Esophagus squamous epithelium (tissue), 5 donors: ENCODE data around the gene CHST3. TPM values are rescaled to one million over a fixed set of nuclear protein-coding genes. Genes with fewer than 3 reads are reported as not detected.

Experiments
- DNase-seq: peaks from one replicate; lab custom pipeline; 2025; lab: John Stamatoyannopoulos, UW
- H3K27ac ChIP-seq, 4 donors: fragments of 200-600 bp; sonication (generic); one replicate each; pipeline ENCODE4 v1.5.1; 2016 to 2019; ENCODE audit warnings: mild to moderate bottlenecking in 1 of 4
- H3K27me3 ChIP-seq, 4 donors: fragments of 200-600 bp; sonication (generic); 1 replicate in 3 of 4; 2 replicates in 1 of 4; pipeline versions ENCODE4 v1.5.1 to v1.6.0; 2017 to 2021; ENCODE audit warnings: antibody characterized with exemption in 1 of 4
- H3K36me3 ChIP-seq, 3 donors: fragments of 200-600 bp; sonication (generic); one replicate each; pipeline ENCODE4 v1.5.1; 2016 to 2019
- H3K4me1 ChIP-seq, 3 donors: fragments of 200-600 bp; sonication (generic); one replicate each; pipeline ENCODE4 v1.5.1; 2017 to 2019
- H3K4me3 ChIP-seq, 4 donors: fragments of 200-600 bp; sonication (generic); 1 replicate in 3 of 4; 2 replicates in 1 of 4; pipeline ENCODE4 v1.5.1; 2016 to 2019; ENCODE audit warnings: mild to moderate bottlenecking in 2 of 4, moderate library complexity in 1 of 4
- H3K9me3 ChIP-seq, 3 donors: fragments of 200-600 bp; sonication (generic); one replicate each; pipeline ENCODE4 v1.5.1; 2016 to 2019
- CTCF ChIP-seq, 6 experiments: fragments of 450-650 bp in 4 of 6; fragments of 200-600 bp in 2 of 6; sonication (generic) in 2 of 6; IDR thresholded peaks; one replicate each; pipeline ENCODE4 v1.5.1; 2016 to 2019; ENCODE audit warnings: antibody characterized with exemption in 6 of 6, mild to moderate bottlenecking in 4 of 6, moderate library complexity in 4 of 6
- POLR2A ChIP-seq, 4 donors: fragments of 450-650 bp; IDR thresholded peaks; one replicate each; pipeline ENCODE4 v1.6.1; 2017; ENCODE audit warnings: antibody characterized with exemption in 4 of 4, mild to moderate bottlenecking in 4 of 4, moderate library complexity in 3 of 4
- WGBS, 2 donors: methylation state at CpG; one replicate each; pipeline ENCODE4 v1.1.5; 2018; 5-methylcytosine and 5-hydroxymethylcytosine counted together
- intact Hi-C: fragments of 100-400 bp; cut with DNase I; formaldehyde crosslinking; loops from one replicate; pipeline ENCODE4 v1.15.0; 2022
- total RNA-seq, 4 donors: library from RNA; depleted of rRNA; stranded (reverse); fragments of >200 nt; gene quantifications; one replicate each; pipeline ENCODE4 v1.1.0, GENCODE V29; 2016
- donor health status: DM: yes; HTN: yes; CAD: no.

Gene CHST3
- total RNA-seq, 4 donors from 2014 or later, result 5.3 to 15.4 (median 9.6) TPM

- TF ChIP-seq CTCF (IDR thresholded peaks at IDR 0.05), result no peak
- TF ChIP-seq POLR2A (IDR thresholded peaks at IDR 0.05), result no peak
- Histone ChIP-seq H3K9me3 (no peaks in the 10 kb centered on the region), H3K4me1 (peaks cover 0 to 12% (median 8%) of the 10 kb centered on the region in 3 donors), H3K4me3 (no peak overlapping the region), H3K36me3 (no peaks in the 10 kb centered on the region), H3K27ac (no peak overlapping the region), H3K27me3 (peaks cover 0 to 16% (median 0%) of the 10 kb centered on the region in 4 donors)
- intact Hi-C loops, result no loop called here
- 89 to 93% methylated on average over 1 to 3 of the region's 9 CpGs for WGBS, 2 donors
- DNase-seq, result no peak
These were observed 97.7 kb downstream of the CHST3 start for GRCh38 chr10:72061930-72062329.

- 84 to 88% methylated on average over 9 to 10 of the region's 10 CpGs for WGBS, 2 donors
- TF ChIP-seq POLR2A (IDR thresholded peaks at IDR 0.05) (no peak), CTCF (IDR thresholded peaks at IDR 0.05) (no peak)
- DNase-seq, result no peak
- Histone ChIP-seq H3K27ac (no peak overlapping the region), H3K4me3 (no peak overlapping the region), H3K4me1 (peaks cover 0 to 12% (median 4%) of the 10 kb centered on the region in 3 donors), H3K36me3 (no peaks in the 10 kb centered on the region), H3K27me3 (peaks cover 0 to 16% (median 0%) of the 10 kb centered on the region in 4 donors), H3K9me3 (no peaks in the 10 kb centered on the region)
- intact Hi-C loops, result no loop called here
These were observed 98.2 kb downstream of the CHST3 start for GRCh38 chr10:72062382-72062781.

Other genes starting within 250 kb of the CHST3 start
- gene C10orf105, start 244.6 kb upstream of the CHST3 start, total RNA-seq, result under 1 TPM in 2 of 4 donors, not detected in 2; under 0.01 to 0.15 TPM
- gene VSIR, start 190.9 kb upstream of the CHST3 start, total RNA-seq, result 10 to 100 TPM; 34.1 to 51.7 (median 44.8) TPM
- 100 to 1,000 TPM; 280 to 623 (median 490) TPM for gene PSAP, start 113.1 kb upstream of the CHST3 start, total RNA-seq
- 1 to 10 TPM; 2.6 to 8.1 (median 5.0) TPM for gene SPOCK2, start 124.2 kb downstream of the CHST3 start, total RNA-seq